Activated T-helper 2 cell treated with anti-CD3 and anti-CD28 coated beads, Interferon-gamma antibody, Interleukin-2, Interleukin-4, amounts not matched to agents 10 μg/mL and 5 μg/mL and 100 μg/mL, durations not matched to agents 14 hours and 24 hours and 36 hours (primary cell): ENCODE results near the gene SMCP. TPM values are rescaled to one million over a fixed set of nuclear protein-coding genes. Genes with fewer than 3 reads are reported as not detected.

Source experiments
- DNase-seq: peaks from one replicate; pipeline ENCODE4 v3.0.0; 2021; ENCODE audit warnings: low spot score
- H3K27ac Mint-ChIP-seq: one replicate; pipeline ENCODE4 v1.8.0; 2021; ENCODE audit warnings: mixed read lengths
- H3K27me3 Mint-ChIP-seq: one replicate; pipeline ENCODE4 v1.8.0; 2021; ENCODE audit warnings: low read depth, mixed read lengths
- H3K36me3 Mint-ChIP-seq: one replicate; pipeline ENCODE4 v1.8.0; 2021; ENCODE audit warnings: low read depth, mixed read lengths
- H3K4me1 Mint-ChIP-seq: one replicate; pipeline ENCODE4 v1.8.0; 2021; ENCODE audit warnings: low read depth, mixed read lengths
- H3K4me3 Mint-ChIP-seq: one replicate; pipeline ENCODE4 v1.8.0; 2021; ENCODE audit warnings: low read depth, mild to moderate bottlenecking, moderate library complexity, mixed read lengths
- H3K9me3 Mint-ChIP-seq: one replicate; pipeline ENCODE4 v1.8.0; 2021; ENCODE audit warnings: mixed read lengths
- intact Hi-C: fragments of 100-400 bp; cut with micrococcal nuclease; formaldehyde crosslinking; loops from one replicate; pipeline ENCODE4 v1.15.1; 2023
- total RNA-seq: library from RNA; stranded (reverse); gene quantifications from 2 replicates; pipeline ENCODE4 v1.2.3, GENCODE V29; 2022

SMCP gene
- total RNA-seq, 1 donor from 2014 or later = not detected

DNA sequence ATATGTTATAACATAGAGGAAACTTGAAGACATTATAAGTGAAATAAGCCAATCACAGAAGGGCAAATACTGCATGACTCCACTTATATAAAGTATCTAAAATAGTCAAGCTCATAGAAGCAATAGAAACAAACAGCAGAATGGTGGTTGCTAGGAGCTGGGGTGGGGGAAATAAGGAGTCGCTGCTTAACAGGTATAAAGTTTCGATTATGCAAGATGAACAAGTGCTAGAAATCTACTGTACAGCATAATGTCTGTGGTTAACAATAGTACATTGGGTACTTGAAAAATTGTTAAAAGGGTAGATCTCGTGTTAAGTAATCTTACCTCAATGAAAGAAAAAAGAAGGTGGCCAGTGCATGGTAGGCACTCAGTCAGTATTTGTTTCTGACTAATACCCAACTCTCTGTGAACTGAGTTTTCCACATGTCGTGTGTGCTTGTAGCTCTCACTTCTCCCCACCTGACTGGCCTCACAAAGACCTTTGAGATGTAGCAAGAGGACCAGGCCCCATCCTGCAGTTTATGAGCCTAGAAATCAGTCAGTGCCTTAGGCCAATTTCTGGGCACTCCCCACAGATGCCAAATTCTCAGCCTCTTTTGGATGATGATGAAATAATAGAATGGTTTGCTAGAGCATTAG, 54.2 kb downstream of the SMCP start:
- no peak overlapping the region for H3K4me3 Mint-ChIP-seq
- DNase-seq = no peak
- no peaks in the 10 kb centered on the region for H3K4me1 Mint-ChIP-seq
- H3K36me3 Mint-ChIP-seq = no peaks in the 10 kb centered on the region
- no peaks in the 10 kb centered on the region for H3K9me3 Mint-ChIP-seq
- intact Hi-C loops = no loop called here
- peaks cover 10% of the 10 kb centered on the region for H3K27me3 Mint-ChIP-seq
- no peak overlapping the region for H3K27ac Mint-ChIP-seq

DNA sequence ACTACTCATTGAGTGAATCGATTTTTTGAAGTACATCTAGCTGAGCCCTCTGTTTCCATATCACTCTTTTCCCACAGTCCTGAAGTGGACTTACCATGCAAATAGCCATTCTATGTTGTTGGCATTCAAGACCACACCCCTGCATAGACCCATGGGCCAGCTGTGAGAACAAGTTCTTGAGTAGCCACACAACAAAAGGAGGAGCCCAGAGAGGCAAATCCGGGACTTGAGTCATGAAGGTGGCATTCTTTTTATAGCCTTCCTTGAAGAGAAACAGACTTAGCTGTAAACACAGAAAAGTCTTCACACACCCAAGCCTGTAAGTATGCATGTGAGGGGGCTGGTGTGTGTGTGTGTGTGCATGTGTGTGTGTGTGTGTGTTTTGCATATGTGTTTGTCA, 55.1 kb downstream of the SMCP start:
- no peak overlapping the region for H3K4me3 Mint-ChIP-seq

More for the DNA sequence above, 55.1 kb downstream of the SMCP start:
- H3K4me1 Mint-ChIP-seq = no peaks in the 10 kb centered on the region
- H3K36me3 Mint-ChIP-seq = no peaks in the 10 kb centered on the region
- no peak overlapping the region for H3K27ac Mint-ChIP-seq
- DNase-seq = no peak
- peaks cover 10% of the 10 kb centered on the region for H3K27me3 Mint-ChIP-seq
- intact Hi-C loops = no loop called here
- H3K9me3 Mint-ChIP-seq = no peaks in the 10 kb centered on the region

Other genes starting within 250 kb of the SMCP start
- gene LCE2D, start 214.9 kb upstream of the SMCP start, total RNA-seq = not detected in 2 replicates
- not detected in 2 replicates for gene LCE2C, start 203.0 kb upstream of the SMCP start, total RNA-seq
- gene LCE2B, start 192.2 kb upstream of the SMCP start, total RNA-seq = not detected in 2 replicates
- not detected in 2 replicates for gene LCE2A, start 180.0 kb upstream of the SMCP start, total RNA-seq
- gene LCE4A, start 170.2 kb upstream of the SMCP start, total RNA-seq = not detected in 2 replicates
- gene KPRP, start 120.3 kb upstream of the SMCP start, total RNA-seq = not detected in 2 replicates
- not detected in 2 replicates for gene LCE1F, start 103.2 kb upstream of the SMCP start, total RNA-seq
- gene LCE1E, start 92.1 kb upstream of the SMCP start, total RNA-seq = not detected in 2 replicates
- not detected in 2 replicates for gene LCE1D, start 81.6 kb upstream of the SMCP start, total RNA-seq
- gene LCE1C, start 71.7 kb upstream of the SMCP start, total RNA-seq = not detected in 2 replicates
- gene LCE1B, start 66.4 kb upstream of the SMCP start, total RNA-seq = not detected in 2 replicates
- not detected in 2 replicates for gene LCE1A, start 50.8 kb upstream of the SMCP start, total RNA-seq
- not detected in 2 replicates for gene LCE6A, start 35.5 kb upstream of the SMCP start, total RNA-seq
- not detected in 2 replicates for gene LCE7A, start 18.3 kb upstream of the SMCP start, total RNA-seq
- not detected in 2 replicates for gene IVL, start 30.2 kb downstream of the SMCP start, total RNA-seq
- not detected in 2 replicates for gene SPRR5, start 68.9 kb downstream of the SMCP start, total RNA-seq
- not detected in 2 replicates for gene SPRR4, start 92.3 kb downstream of the SMCP start, total RNA-seq
- not detected in 2 replicates for gene SPRR1A, start 105.8 kb downstream of the SMCP start, total RNA-seq
- not detected in 2 replicates for gene SPRR3, start 123.4 kb downstream of the SMCP start, total RNA-seq
- gene SPRR1B, start 152.9 kb downstream of the SMCP start, total RNA-seq = not detected in 2 replicates
- gene SPRR2D, start 162.8 kb downstream of the SMCP start, total RNA-seq = not detected in 2 replicates
- not detected in 2 replicates for gene SPRR2A, start 179.2 kb downstream of the SMCP start, total RNA-seq
- gene SPRR2B, start 193.3 kb downstream of the SMCP start, total RNA-seq = not detected in 2 replicates
- not detected in 2 replicates for gene SPRR2E, start 216.2 kb downstream of the SMCP start, total RNA-seq
- gene SPRR2F, start 235.2 kb downstream of the SMCP start, total RNA-seq = not detected in 2 replicates